ENCODE data around the gene MEIS3. TPM values are rescaled to one million over a fixed set of nuclear protein-coding genes. Genes with fewer than 3 reads are reported as not detected.

Gene MEIS3
- total and polyA plus RNA-seq, 5 experiments from 2014 or later, result not detected

DNA sequence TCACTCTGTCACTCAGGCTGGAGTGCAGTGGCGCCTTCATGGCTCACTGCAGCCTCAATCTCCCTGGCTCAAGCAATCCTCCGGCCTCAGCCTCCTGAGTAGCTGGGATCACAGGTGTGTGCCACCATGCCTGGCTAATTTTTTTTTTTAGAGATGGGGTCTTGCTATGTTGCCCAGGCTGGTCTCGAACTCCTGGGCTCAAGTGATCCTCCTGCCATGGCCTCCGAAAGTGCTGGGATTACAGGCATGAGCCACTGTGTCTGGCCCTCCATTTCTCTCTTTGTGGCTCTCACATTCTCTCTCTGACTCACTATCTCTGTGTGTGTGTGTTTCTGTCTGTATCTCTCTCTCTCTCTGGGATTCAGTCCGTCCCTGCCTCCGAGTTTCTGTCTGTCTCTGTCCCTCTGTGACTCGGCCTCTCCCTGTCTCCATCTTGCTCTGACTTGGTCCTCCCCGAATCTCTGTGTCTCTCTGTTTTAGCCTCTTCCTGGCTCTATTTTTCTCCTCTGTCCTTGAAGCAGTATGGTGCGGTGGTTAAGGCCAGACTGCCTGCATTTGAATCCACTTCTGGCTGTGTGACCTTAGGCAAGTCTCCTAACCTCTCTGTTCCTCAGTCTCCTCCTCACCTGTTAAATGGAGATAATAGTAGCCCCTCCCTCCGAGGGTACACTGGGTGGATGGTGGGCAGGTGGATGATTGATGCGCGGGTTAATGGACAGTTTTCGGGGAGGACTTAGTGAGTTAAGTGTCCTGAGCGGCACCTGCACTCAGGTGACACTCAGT is 11.0 kb downstream of the MEIS3 start:
- DNase-seq, result no peak
- H3K4me1 Mint-ChIP-seq, result peaks cover 0 to 8% (median 3%) of the 10 kb centered on the region in 4 donors
- H3K36me3 Mint-ChIP-seq, result peaks cover 0 to 16% (median 2%) of the 10 kb centered on the region in 3 donors
- POLR2A ChIA-PET, result no interaction called here
- H3K9me3 Mint-ChIP-seq, result peaks cover 0 to 5% (median 0%) of the 10 kb centered on the region in 9 donors
- no peak overlapping the region for H3K27ac Mint-ChIP-seq
- peaks cover 38 to 65% (median 49%) of the 10 kb centered on the region in 5 donors for H3K27me3 Mint-ChIP-seq
- peak overlapping the region in 1 of 10 donors; percentile 14 for H3K4me3 Mint-ChIP-seq
- ATAC-seq, result no peak

DNA sequence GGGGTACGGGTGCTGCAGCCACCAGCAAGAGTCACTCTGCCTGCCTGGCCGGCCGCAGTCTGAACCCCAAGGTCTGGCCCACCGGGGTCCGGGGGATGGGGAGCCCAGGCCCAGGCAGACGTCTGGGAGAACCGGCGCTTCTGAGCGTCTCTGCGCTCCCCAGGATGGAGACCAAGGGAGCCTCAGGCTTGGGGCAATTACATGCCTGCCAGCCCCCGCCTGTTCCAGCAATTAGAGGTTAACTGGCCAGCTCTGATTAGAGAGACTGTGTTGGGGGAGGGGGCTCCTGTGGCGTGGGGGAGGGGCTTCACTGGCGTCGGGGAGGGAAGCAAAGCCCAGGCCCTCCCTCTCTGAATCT is 11.9 kb downstream of the MEIS3 start:
- DNase-seq (no peak), ATAC-seq (no peak)
- Mint-ChIP-seq H3K27ac (no peak overlapping the region), H3K27me3 (peaks cover 36 to 68% (median 53%) of the 10 kb centered on the region in 5 donors), H3K9me3 (peaks cover 0 to 5% (median 0%) of the 10 kb centered on the region in 9 donors), H3K4me1 (peaks cover 0 to 8% (median 3%) of the 10 kb centered on the region in 4 donors), H3K36me3 (peaks cover 0 to 16% (median 2%) of the 10 kb centered on the region in 3 donors), H3K4me3 (no peak overlapping the region)
- POLR2A ChIA-PET, result no interaction called here

DNA sequence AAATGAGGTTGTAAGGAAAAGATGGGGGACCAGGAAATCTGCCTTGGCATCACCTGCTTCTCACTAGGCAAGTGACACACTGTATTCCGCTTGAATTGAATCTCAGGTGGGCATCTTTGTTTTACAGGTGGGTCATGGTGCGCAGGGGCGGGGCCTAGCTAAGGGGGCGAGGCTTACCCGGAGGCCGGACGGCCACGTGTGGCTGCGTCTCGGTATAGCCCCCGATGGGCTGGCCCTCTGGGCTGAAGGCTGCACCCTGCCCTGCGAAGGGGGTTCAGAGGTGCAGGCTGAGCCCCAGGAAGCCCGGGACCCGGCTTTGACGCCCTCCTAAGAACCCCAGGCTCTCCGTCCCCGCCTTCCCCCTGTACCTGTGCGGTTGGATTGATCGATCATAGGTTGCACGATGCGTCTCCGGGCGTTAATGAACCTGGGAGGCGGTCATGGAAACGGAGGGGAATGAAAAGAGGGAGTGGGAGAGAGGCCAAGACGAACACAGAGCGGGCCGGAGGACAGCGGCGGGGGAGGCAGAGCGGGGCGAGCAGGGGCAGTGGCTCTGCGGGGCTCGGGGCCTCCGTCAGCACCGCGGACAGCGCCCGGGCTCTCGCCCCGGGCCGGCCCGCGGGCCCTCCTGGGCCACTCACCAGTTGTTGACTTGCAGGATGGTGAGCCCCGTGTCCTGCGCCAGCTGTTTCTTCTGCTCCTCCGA is 12.5 kb downstream of the MEIS3 start:
- Mint-ChIP-seq H3K27ac (no peak overlapping the region), H3K4me3 (no peak overlapping the region), H3K9me3 (peaks cover 0 to 5% (median 0%) of the 10 kb centered on the region in 9 donors), H3K27me3 (peaks cover 36 to 67% (median 53%) of the 10 kb centered on the region in 5 donors), H3K36me3 (peaks cover 0 to 16% (median 2%) of the 10 kb centered on the region in 3 donors), H3K4me1 (peaks cover 0 to 8% (median 3%) of the 10 kb centered on the region in 4 donors)
- POLR2A ChIA-PET, result no interaction called here
- DNase-seq, result no peak
- peak in 1 of 2 donors; percentile 54 for ATAC-seq

DNA sequence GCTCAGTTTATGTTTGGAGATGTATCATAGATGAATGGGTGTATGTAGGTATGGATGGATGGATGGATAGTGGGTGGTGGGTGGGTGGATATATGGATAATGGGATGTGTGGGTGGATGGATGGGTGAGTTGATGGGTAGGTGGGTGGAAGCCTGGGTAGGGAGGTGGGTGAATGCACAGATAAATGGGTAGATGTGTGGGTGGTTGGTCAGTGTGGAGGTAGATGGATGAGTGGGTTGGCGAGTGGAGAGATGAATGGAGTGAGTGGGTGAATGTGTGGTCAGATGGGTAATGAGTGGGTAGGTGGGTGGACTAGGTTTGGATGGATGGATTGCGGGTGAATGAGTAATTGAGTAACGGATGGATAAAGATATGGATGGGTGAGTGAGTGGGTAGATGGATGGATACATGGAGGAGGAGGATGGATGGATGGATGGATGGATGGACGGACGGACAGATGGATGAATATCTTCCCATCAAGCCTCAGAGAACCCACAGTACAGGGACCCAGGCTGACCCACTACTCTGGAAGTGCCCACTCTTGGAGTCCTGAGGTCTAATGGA is 13.4 kb downstream of the MEIS3 start:
- DNase-seq (no peak), ATAC-seq (no peak)
- Mint-ChIP-seq H3K9me3 (peaks cover 0 to 5% (median 0%) of the 10 kb centered on the region in 9 donors), H3K27ac (peak overlapping the region in 1 of 10 donors; percentile 26), H3K27me3 (peaks cover 36 to 77% (median 58%) of the 10 kb centered on the region in 5 donors), H3K4me1 (peaks cover 0 to 8% (median 3%) of the 10 kb centered on the region in 4 donors), H3K4me3 (peak overlapping the region in 1 of 10 donors; percentile 14), H3K36me3 (peaks cover 1 to 16% (median 2%) of the 10 kb centered on the region in 3 donors)
- POLR2A ChIA-PET, result no interaction called here

DNA sequence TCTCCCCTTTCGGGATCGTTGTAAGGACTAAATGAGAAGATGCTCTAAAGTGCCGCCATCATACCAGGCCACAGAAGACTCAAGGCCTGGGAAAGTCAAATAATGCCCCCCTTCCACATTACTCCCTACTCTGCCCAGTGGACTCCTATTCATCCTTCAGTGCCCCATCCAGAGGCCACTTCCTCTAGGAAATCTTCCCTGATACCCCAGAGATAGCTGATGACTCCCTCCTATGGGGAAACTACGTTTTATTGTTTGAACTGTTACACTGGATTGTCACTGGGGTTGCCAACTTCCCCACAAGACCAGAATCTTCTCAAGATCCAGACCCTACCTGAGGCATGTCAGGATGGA is 14.2 kb downstream of the MEIS3 start:
- H3K4me3 Mint-ChIP-seq, result no peak overlapping the region
- H3K36me3 Mint-ChIP-seq, result peaks cover 1 to 16% (median 2%) of the 10 kb centered on the region in 3 donors
- no peak overlapping the region for H3K27ac Mint-ChIP-seq
- POLR2A ChIA-PET, result no interaction called here
- no peak for ATAC-seq
- H3K9me3 Mint-ChIP-seq, result peaks cover 0 to 5% (median 0%) of the 10 kb centered on the region in 9 donors
- no peak for DNase-seq
- H3K4me1 Mint-ChIP-seq, result peaks cover 0 to 8% (median 3%) of the 10 kb centered on the region in 4 donors
- H3K27me3 Mint-ChIP-seq, result peaks cover 36 to 77% (median 58%) of the 10 kb centered on the region in 5 donors

DNA sequence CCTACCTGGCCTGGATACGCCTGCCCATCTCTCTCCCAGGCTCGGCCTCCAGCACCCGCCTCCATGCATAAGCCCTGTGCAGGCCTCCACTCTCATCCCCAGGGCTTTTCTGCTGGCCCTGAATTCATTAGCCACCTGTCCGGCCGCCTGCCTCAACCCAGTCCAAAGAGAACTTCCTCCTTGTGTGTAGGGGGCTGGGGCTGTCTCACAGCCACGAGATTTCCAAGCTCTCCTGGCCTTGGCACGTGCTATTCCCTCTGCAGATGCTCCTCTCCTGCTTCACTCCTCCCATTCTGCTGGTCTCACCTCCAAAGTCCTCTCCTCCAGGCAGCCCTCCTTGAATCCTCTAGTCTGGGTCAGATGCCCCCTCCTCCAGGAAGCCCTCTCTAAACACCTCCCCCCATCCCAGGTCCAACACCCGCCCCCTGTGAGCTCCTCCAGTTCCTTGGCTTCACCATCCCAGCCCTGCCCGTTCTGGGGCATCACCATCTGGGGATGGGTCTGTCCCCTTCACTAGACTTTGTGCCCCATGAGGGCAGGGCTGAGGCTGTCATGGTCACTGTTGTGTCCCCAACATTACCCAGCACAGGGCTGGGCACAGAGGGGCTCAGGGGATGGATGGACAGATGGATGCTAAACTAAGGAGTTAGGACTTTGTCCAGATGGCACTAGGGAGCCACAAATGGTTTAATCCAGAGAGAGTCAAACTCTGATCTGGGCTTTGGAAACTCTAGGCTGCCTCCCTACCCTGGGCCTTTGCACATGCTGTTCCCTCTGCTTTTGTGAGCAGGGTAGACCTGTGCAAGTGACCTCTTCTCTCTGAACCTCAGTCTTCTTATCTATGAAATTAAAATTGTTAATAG is 14.8 kb downstream of the MEIS3 start:
- ATAC-seq (no peak), DNase-seq (no peak)
- Mint-ChIP-seq H3K9me3 (peaks cover 0 to 5% (median 0%) of the 10 kb centered on the region in 9 donors), H3K27ac (no peak overlapping the region), H3K4me1 (peaks cover 0 to 8% (median 3%) of the 10 kb centered on the region in 4 donors), H3K36me3 (peaks cover 1 to 16% (median 2%) of the 10 kb centered on the region in 3 donors), H3K4me3 (no peak overlapping the region), H3K27me3 (peaks cover 36 to 77% (median 58%) of the 10 kb centered on the region in 5 donors)
- POLR2A ChIA-PET, result no interaction called here

DNA sequence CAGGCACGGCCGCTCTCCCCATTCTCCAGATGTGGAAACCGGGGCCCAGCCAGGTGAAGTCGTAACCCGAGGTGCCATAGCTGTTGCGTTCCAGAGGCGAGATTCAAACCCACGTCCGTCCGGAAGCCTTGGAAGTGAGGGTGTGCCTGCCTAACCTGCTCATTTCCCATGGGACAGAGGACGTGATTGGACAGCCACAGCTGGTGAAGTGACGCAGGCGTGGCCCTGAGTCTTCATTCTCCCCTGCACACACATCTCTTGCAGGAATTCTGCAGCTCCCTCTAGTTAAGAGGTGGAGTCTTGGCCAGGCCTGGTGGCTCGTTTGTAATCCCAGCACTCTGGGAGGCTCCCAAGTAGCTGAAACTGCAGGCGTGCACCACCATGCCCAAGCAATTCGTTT is 16.8 kb downstream of the MEIS3 start:
- Mint-ChIP-seq H3K4me3 (no peak overlapping the region), H3K27me3 (peaks cover 24 to 68% (median 51%) of the 10 kb centered on the region in 5 donors), H3K36me3 (peaks cover 0 to 4% (median 1%) of the 10 kb centered on the region in 3 donors), H3K27ac (no peak overlapping the region), H3K4me1 (peaks cover 0 to 8% (median 3%) of the 10 kb centered on the region in 4 donors), H3K9me3 (peaks cover 0 to 2% (median 0%) of the 10 kb centered on the region in 9 donors)
- POLR2A ChIA-PET, result no interaction called here
- DNase-seq (no peak), ATAC-seq (no peak)

DNA sequence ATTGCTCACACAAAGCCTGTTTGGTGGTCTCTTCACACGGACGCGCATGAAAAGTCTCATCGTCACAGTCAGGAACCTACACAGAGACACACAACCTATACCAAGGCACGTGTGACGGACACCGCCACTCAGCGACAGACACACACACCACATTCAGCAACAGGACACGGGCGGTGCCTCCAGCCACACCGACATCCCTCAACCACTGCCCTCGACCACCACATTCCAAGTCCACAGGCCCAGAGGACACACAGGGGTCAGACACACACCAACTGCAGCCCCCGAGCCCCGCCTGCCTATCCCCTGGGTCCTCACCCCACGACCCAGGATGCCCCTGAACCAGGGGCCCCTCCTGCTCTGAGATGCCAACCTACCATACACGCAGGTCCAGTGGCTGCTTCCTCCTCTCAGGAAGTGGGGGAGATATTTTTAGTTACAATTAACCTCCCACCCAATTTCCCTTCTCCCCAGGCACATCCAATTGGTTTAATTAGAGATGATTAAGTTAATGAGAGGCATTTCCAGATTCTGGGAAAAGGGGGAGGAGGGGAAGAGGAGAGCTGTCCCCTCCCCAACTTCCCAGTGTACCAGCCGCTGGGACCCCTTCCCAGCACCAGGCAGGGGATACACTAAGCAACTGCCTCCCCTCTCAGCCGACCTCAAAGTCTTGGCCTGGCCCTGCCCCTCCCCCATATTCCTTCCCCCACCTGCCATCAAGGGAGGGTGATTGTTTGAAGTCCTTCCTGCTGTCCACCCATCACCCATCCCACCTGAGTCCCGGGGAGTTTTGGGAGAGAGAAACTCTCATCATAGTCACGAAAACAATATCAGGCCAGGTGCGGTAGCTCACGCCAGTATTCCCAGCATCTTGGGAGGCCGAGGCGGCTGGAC is 20.4 kb downstream of the MEIS3 start:
- Mint-ChIP-seq H3K27ac (no peak overlapping the region), H3K4me3 (no peak overlapping the region), H3K9me3 (peaks cover 0 to 2% (median 0%) of the 10 kb centered on the region in 9 donors), H3K4me1 (no peaks in the 10 kb centered on the region), H3K27me3 (peaks cover 8 to 44% (median 35%) of the 10 kb centered on the region in 5 donors), H3K36me3 (peaks cover 0 to 1% (median 0%) of the 10 kb centered on the region in 3 donors)
- ATAC-seq (no peak), DNase-seq (no peak)
- POLR2A ChIA-PET, result no interaction called here

DNA sequence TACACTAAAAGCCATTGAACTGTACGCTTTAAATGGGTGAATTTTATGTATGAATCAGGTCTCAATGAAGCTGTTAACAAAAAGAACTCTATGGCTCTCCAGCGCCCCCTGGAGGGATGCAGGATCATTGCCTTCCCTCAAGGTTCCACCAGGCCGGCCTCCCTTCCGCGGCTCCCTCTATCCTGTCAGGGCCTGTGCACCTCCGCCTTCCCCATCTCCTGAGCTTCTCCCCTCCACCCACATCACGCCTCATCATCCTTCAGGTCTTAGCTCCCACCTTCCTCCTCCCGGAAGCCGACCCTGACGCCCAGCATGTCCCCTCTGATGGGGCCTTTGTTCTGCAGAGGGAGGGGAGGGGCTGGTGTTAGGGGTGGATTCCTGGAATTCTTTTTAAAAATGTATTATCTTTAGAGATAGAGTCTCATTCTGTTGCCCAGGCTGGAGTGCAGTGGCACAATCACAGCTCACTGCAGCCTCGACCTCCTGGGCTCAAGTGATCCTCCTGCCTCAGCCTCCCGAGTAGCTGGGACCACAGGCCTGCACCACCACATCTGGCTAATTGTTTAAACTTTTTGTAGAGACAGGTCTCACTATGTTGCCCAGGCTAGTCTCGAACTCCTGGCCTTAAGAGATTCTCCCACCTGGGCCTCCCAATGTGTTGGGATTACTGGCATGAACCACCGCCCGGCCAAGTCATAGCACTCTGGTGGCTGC is 27.7 kb downstream of the MEIS3 start:
- Mint-ChIP-seq H3K27ac (peak overlapping the region in 4 of 10 donors; percentile 24 to 89 (median 52)), H3K4me3 (no peak overlapping the region), H3K36me3 (no peaks in the 10 kb centered on the region), H3K27me3 (peaks cover 7 to 24% (median 20%) of the 10 kb centered on the region in 5 donors), H3K9me3 (no peaks in the 10 kb centered on the region), H3K4me1 (peaks cover 3 to 7% (median 6%) of the 10 kb centered on the region in 4 donors)
- DNase-seq, result peak; percentile 59 to 87 (median 76)
- POLR2A ChIA-PET, result interaction anchor here (0.5 kb wide), 1 partner anchor 134 kb away, joined by 4 read pairs; no protein-coding TSS in a partner anchor
- ATAC-seq, result peak; percentile 76 to 87

DNA sequence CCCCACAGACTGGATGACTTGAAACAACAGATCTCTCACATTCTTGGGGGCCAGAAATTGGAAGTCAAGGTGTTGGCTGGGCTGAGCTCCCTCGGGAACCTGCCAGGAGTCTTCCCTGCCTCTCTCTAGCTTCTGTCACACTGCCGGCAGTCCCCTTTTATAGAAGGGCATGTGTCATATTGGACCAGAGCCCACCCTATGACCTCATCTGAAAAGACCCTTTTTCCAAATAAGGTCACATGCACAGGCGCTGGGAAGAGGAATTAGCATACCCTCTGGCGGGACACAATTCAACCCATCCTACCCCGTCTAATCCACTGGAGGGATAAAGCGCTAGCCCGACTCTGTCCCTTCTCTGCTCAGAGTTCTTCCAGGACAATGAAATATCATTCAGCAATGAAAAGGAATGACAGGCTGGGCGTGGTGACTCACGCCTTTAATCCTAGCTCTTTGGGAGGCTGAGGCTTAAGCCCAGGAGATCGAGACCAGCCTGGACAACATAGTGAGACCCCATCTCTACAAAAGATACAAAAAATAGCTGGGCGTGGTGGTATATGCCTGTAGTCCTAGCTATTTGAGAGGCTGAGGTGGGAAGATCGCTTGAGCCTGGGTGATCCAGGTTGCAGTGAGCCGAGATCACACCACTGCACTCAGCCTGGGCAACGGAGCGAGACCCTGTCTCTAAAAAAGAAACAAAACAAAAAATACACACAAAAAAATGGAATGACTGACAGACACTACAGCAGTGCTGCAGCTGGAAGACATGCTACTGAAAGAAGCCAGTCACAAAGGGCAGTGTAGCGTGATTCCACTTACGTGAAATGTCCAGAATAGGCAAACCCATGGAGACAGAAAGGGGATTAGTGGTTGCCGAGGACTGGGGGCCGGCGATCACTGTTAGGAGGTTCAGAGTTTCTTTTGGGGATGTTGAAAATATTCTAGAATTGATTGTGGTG is 28.5 kb downstream of the MEIS3 start:
- Mint-ChIP-seq H3K27ac (peak overlapping the region in 1 of 10 donors; percentile 63), H3K4me1 (peaks cover 3 to 7% (median 6%) of the 10 kb centered on the region in 4 donors), H3K36me3 (no peaks in the 10 kb centered on the region), H3K27me3 (peaks cover 7 to 20% (median 16%) of the 10 kb centered on the region in 5 donors), H3K4me3 (no peak overlapping the region), H3K9me3 (no peaks in the 10 kb centered on the region)
- POLR2A ChIA-PET, result interaction anchor here (0.5 to 0.6 kb wide), 3 partner anchors 73 to 135 kb away, joined by 3 to 8 read pairs (median 4); no protein-coding TSS in a partner anchor
- DNase-seq (no peak), ATAC-seq (no peak)

Measured in naive thymus-derived CD8-positive, alpha-beta T cell (primary cell).